ENCODE measurements around the gene PCDH15.

PCDH15 gene

DNA sequence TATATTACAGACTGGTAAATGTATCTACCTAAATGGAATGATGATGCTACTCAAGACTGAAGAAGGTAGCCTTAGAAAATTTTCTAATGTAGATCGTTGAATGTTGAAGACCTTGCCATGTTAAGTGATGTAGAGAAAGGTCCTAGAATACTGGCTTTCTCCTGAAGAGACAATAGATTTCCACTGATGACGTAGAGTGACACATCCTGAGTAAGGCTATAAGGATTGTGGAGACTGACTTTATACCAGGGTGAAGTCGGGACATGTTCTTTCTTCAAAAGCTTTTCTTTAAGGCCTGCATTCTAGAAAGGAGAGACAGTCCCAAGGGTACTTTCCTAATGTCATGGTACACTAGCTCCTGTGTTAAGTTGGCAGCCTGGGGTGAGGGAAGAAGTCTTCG, 58.6 kb downstream of the PCDH15 start:
- no peak for TF ChIP-seq EZH2 (IDR thresholded peaks at IDR 0.05; ENCODE audit: borderline replicate concordance, low read depth, low read length, severe bottlenecking)
- TF ChIP-seq, protein P1, sequence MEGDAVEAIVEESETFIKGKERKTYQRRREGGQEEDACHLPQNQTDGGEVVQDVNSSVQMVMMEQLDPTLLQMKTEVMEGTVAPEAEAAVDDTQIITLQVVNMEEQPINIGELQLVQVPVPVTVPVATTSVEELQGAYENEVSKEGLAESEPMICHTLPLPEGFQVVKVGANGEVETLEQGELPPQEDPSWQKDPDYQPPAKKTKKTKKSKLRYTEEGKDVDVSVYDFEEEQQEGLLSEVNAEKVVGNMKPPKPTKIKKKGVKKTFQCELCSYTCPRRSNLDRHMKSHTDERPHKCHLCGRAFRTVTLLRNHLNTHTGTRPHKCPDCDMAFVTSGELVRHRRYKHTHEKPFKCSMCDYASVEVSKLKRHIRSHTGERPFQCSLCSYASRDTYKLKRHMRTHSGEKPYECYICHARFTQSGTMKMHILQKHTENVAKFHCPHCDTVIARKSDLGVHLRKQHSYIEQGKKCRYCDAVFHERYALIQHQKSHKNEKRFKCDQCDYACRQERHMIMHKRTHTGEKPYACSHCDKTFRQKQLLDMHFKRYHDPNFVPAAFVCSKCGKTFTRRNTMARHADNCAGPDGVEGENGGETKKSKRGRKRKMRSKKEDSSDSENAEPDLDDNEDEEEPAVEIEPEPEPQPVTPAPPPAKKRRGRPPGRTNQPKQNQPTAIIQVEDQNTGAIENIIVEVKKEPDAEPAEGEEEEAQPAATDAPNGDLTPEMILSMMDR (IDR thresholded peaks at IDR 0.05; ENCODE audit: borderline replicate concordance, extremely low read depth, low read length, poor library complexity, severe bottlenecking) = no peak
- H3K36me3 ChIP-seq (ENCODE audit: insufficient read depth, low read length) = no peaks in the 10 kb centered on the region
- no peak overlapping the region for H3K9ac ChIP-seq (ENCODE audit: low read depth, low read length)
- no peak overlapping the region for H3K27ac ChIP-seq (ENCODE audit: low read length)
- H4K20me1 ChIP-seq (ENCODE audit: insufficient read depth, low read length) = no peaks in the 10 kb centered on the region
- H3K79me2 ChIP-seq (ENCODE audit: insufficient read depth, low read length) = no peaks in the 10 kb centered on the region
- no peaks in the 10 kb centered on the region for H3K9me3 ChIP-seq (ENCODE audit: insufficient read depth, low read length, severe bottlenecking)
- DNase-seq = no peak
- no peak overlapping the region for H3K4me3 ChIP-seq (ENCODE audit: low read depth in 1 of 2, low read length in 2 of 2)
- no peak overlapping the region for H2AFZ ChIP-seq (ENCODE audit: low read depth, low read length)
- no peak for ATAC-seq (ENCODE audit: insufficient read depth, low read depth)
- no peaks in the 10 kb centered on the region for H3K27me3 ChIP-seq (ENCODE audit: insufficient read depth, low read length, poor library complexity)
- no peak overlapping the region for H3K4me2 ChIP-seq (ENCODE audit: insufficient read depth, low read length)
- H3K4me1 ChIP-seq (ENCODE audit: insufficient read depth, low read length) = no peaks in the 10 kb centered on the region

DNA sequence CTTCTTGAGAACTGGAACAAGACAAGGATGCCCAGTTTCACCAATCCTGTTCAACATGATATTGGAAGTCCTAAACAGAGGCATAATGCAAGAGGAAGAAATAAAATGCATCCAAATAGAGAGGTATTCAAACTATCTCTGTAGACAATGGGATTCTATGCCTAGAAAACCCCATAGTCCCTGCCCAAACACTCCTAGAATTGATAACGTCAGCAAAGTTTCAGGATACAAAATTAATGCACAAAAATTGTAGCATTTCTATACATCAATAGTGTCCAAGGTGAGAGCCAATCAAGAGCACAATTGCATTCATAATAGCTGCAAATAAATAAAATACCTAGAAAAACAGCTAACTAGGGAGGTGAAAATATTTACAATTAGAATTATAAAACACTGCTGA, 72.5 kb downstream of the PCDH15 start:
- Histone ChIP-seq H3K27ac (ENCODE audit: low read length) (no peak overlapping the region), H2AFZ (ENCODE audit: low read depth, low read length) (no peak overlapping the region), H4K20me1 (ENCODE audit: insufficient read depth, low read length) (no peaks in the 10 kb centered on the region), H3K4me2 (ENCODE audit: insufficient read depth, low read length) (no peak overlapping the region), H3K4me1 (ENCODE audit: insufficient read depth, low read length) (no peaks in the 10 kb centered on the region), H3K36me3 (ENCODE audit: insufficient read depth, low read length) (no peaks in the 10 kb centered on the region), H3K27me3 (ENCODE audit: insufficient read depth, low read length, poor library complexity) (no peaks in the 10 kb centered on the region), H3K4me3 (ENCODE audit: low read depth in 1 of 2, low read length in 2 of 2) (no peak overlapping the region), H3K9me3 (ENCODE audit: insufficient read depth, low read length, severe bottlenecking) (no peaks in the 10 kb centered on the region), H3K79me2 (ENCODE audit: insufficient read depth, low read length) (no peaks in the 10 kb centered on the region), H3K9ac (ENCODE audit: low read depth, low read length) (no peak overlapping the region)
- TF ChIP-seq EZH2 (IDR thresholded peaks at IDR 0.05; ENCODE audit: borderline replicate concordance, low read depth, low read length, severe bottlenecking) = no peak
- TF ChIP-seq, protein P1 (IDR thresholded peaks at IDR 0.05; ENCODE audit: borderline replicate concordance, extremely low read depth, low read length, poor library complexity, severe bottlenecking) = no peak
- ATAC-seq (ENCODE audit: insufficient read depth, low read depth) (no peak), DNase-seq (no peak)

DNA sequence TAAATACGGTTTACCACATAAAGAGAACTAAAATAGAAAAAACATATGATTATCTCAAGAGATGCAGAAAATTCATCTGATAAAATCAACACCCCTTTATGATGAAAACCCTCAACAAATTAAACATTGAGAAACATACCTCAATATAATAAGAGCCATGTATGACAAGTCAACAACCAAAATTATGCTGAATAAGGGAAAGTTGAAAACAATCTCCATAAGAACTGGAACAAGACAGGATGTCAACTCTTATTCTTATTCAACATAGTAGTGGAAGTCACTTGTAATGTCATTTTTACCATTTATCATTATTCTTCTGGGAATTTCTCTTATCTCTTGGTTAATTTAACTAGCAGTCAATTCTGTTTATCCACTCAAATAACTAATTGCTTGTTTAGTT, 79.0 kb downstream of the PCDH15 start:
- Histone ChIP-seq H3K9ac (ENCODE audit: low read depth, low read length) (no peak overlapping the region), H3K27me3 (ENCODE audit: insufficient read depth, low read length, poor library complexity) (no peaks in the 10 kb centered on the region), H3K79me2 (ENCODE audit: insufficient read depth, low read length) (no peaks in the 10 kb centered on the region), H2AFZ (ENCODE audit: low read depth, low read length) (no peak overlapping the region), H4K20me1 (ENCODE audit: insufficient read depth, low read length) (no peaks in the 10 kb centered on the region), H3K9me3 (ENCODE audit: insufficient read depth, low read length, severe bottlenecking) (peaks cover 3% of the 10 kb centered on the region), H3K4me3 (ENCODE audit: low read depth in 1 of 2, low read length in 2 of 2) (no peak overlapping the region), H3K36me3 (ENCODE audit: insufficient read depth, low read length) (no peaks in the 10 kb centered on the region), H3K27ac (ENCODE audit: low read length) (no peak overlapping the region), H3K4me1 (ENCODE audit: insufficient read depth, low read length) (no peaks in the 10 kb centered on the region), H3K4me2 (ENCODE audit: insufficient read depth, low read length) (no peak overlapping the region)
- DNase-seq = no peak
- TF ChIP-seq, protein P1 (IDR thresholded peaks at IDR 0.05; ENCODE audit: borderline replicate concordance, extremely low read depth, low read length, poor library complexity, severe bottlenecking) = no peak
- no peak for TF ChIP-seq EZH2 (IDR thresholded peaks at IDR 0.05; ENCODE audit: borderline replicate concordance, low read depth, low read length, severe bottlenecking)
- no peak for ATAC-seq (ENCODE audit: insufficient read depth, low read depth)

DNA sequence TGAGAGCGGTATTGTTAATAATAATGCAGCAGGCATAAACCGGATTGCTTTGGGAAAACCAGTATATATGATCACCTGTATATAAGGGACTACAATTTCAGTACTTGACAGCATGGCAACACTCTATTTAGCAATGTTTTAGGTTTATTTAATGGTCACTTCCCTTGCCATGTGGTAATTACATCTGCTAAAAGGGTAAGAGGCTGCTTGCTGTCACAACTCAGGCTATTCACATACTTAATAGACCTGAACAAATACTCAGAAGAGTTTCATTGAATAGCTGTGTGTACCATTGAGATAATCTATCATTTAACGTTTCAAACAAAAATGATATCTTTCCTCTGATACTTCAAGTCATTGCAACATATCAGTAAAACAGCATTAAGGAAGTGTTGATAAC, 90.1 kb downstream of the PCDH15 start:
- no peak overlapping the region for H3K9ac ChIP-seq (ENCODE audit: low read depth, low read length)
- no peak for TF ChIP-seq EZH2 (IDR thresholded peaks at IDR 0.05; ENCODE audit: borderline replicate concordance, low read depth, low read length, severe bottlenecking)
- TF ChIP-seq, protein P1 (IDR thresholded peaks at IDR 0.05; ENCODE audit: borderline replicate concordance, extremely low read depth, low read length, poor library complexity, severe bottlenecking) = no peak
- no peaks in the 10 kb centered on the region for H3K36me3 ChIP-seq (ENCODE audit: insufficient read depth, low read length)
- H3K27me3 ChIP-seq (ENCODE audit: insufficient read depth, low read length, poor library complexity) = no peaks in the 10 kb centered on the region
- no peak overlapping the region for H3K27ac ChIP-seq (ENCODE audit: low read length)
- no peak overlapping the region for H3K4me2 ChIP-seq (ENCODE audit: insufficient read depth, low read length)
- H3K79me2 ChIP-seq (ENCODE audit: insufficient read depth, low read length) = no peaks in the 10 kb centered on the region
- no peaks in the 10 kb centered on the region for H3K9me3 ChIP-seq (ENCODE audit: insufficient read depth, low read length, severe bottlenecking)
- ATAC-seq (ENCODE audit: insufficient read depth, low read depth) = no peak
- no peak overlapping the region for H3K4me3 ChIP-seq (ENCODE audit: low read depth in 1 of 2, low read length in 2 of 2)
- H2AFZ ChIP-seq (ENCODE audit: low read depth, low read length) = no peak overlapping the region
- no peaks in the 10 kb centered on the region for H3K4me1 ChIP-seq (ENCODE audit: insufficient read depth, low read length)
- DNase-seq = no peak
- no peaks in the 10 kb centered on the region for H4K20me1 ChIP-seq (ENCODE audit: insufficient read depth, low read length)

Measured in DND-41 (cell line).